Activated CD4-positive, alpha-beta T cell treated with anti-CD3 and anti-CD28 coated beads for 4 hours (primary cell): ENCODE data around the gene PAQR5.
"Not testable (repeated sequence)": the region's sequence is repeated elsewhere in the genome, so short reads cannot be mapped to it uniquely, and the experiment has no call there.

Experiments used
- DNase-seq, 2 donors: peaks; one replicate each; pipeline ENCODE4 v3.0.0-alpha.2; 2020

Gene PAQR5

GRCh38 chr15:69358850-69359249, 60.1 kb downstream of the PAQR5 start:
- DNase-seq = no peak

DNA sequence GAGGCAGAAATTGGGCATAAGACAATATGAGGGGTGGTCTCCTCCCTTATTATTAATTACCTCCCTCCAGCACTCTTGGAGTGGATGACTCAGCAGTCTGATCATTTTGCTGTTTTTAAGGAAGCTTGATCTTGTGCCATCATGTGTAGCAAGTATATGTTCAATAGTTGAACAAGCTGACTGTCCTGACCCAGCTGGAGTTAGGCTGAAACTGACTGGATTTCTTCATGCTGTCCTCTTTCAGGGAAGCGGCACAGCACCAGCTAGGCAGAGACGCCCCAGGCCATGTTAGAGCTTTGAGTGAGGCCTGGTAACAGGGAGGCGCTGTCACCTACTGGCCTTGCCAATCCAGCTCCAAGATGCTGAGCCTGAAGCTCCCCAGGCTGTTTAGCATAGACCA, 61.0 kb downstream of the PAQR5 start:
- DNase-seq = no peak

DNA sequence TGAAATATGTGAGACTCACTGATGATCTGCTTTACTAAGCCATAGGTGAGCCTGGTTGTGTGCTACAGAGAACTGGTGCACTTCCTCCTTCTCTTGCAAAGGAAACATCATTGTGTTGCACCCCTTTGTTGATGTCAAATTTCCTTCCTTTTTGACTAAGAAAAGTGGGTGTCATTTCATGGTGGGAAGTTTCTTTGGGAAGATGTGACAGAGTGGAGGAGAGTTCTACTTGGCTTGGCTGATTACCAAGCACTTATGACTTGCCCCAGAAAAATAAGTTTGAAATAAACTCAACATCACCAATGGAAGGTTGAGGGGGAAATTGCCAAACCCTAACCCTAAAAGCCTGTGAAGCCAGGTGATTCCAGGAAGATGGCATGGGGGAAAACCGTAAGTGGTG, 61.9 kb downstream of the PAQR5 start:
- no peak for DNase-seq

DNA sequence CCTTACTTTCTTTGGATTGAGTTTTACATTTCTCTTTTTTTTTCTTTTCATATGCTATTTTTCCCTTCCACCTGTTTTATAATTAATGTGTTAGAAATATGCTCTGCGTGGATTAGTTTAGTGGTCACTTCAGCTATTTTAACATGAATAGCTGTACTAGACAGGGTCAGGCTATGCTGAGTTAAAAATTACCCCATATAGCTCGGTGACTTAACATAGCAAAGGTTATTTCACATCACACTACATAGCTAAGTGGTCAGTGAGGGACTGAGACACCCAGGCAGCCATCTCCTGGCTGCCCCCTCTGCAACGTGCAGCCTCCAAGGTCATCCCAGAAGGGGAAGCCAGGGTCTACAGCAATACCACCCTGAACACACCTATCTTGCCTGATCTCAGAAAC, 68.5 kb downstream of the PAQR5 start:
- no peak for DNase-seq

DNA sequence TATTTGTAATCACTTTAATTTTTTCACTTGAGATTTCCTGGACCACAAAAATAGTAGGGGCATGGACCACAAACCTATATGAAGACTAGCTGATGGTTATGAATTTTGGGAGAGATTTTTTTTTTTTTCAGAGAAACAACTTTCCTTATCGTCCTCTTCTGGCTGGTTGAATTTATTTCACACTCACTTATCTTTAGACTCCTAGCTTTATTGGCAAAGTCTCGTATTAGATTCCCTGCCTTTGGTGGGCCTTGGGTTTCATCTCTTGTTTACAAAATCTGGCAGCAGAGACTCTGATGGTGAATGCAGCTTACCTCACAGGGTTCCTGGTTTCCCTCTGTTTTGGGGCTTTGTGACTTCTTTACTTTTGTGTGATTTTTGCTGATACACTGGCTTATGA, 70.9 kb downstream of the PAQR5 start:
- no peak for DNase-seq

DNA sequence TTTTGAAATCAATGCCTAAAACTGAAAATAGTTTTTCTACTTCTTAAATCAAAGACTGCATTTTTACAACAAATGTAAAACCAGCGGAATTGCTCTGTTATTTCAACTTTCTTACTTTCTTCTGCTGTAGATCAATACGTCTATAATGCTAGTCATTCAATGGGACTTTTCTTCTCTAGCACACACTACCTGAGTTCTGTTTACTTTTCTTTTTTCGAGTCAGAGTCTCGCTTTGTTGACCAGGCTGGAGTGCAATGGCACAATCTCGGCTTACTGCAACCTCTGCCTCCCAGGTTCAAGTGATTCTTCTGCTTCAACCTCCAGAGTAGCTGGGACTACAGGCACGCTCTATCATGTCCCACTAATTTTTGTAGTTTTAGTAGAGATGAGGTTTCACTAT, 74.7 kb downstream of the PAQR5 start:
- DNase-seq = no peak

GRCh38 chr15:69375151-69375790, 76.6 kb downstream of the PAQR5 start:
- DNase-seq = no peak

DNA sequence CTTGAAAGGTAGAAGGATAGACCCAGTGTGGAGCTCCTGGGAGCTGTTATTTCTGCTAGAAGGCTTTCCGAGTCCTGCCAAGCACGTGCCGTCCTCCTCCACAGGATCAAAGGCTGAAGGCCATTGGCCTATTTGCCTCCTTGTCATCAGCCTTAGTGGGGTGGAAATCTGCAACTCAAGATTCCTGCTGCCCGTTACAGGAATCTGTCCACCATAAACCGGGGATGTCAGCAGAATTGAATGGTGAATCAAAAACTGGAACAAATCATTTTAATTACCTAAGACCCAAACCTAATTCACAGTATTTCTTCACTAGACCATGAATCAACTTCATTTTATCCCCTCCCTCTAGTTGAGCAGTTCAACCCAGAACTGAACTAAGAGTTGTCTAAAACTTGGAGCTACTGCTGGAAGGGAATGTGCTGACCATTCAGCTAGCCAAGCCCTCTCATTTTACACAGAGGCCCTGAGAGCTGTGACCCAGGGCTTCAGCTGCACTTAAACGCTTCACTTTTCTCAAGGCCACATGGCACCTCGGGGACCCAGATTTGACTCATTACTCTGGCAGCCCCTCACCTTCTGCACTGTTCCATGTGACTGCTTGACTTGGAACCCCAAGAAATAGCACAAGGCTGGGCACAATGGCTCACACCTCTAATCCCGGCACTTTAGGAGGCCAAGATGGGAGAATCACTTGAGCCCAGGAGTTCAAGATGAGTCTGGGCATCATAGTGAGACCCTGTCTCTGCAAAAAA, 78.7 kb downstream of the PAQR5 start:
- no peak for DNase-seq

DNA sequence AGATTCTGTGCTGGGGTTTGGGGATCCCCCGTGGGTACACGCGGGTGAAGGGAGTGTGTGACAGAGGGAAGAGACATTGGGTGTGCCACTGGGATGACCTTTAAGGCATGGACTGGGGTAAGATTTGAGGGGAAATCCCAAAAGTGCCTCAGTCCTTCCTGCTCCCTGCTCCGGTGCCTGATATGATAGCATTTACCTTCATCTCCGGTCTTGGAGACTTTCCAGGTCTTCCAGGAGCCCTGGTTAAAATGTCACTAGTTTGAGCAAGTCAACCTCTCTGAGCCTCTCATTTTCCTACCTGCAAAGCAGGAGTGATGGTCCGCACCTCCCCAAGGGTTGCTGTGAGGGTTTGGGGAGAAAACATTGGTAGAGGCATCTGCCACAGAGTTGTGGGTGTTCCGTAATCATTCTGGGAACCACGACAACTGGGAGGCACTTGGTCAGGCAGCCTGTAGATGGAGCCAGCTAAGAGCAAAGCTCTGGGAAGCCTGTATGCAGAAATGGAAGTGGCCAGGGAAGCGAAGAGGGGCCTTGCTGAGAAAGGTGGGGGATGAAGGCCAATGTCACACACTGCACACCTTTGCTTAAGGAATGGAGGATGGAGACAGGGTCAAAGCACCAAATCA, 81.5 kb downstream of the PAQR5 start:
- no peak for DNase-seq

DNA sequence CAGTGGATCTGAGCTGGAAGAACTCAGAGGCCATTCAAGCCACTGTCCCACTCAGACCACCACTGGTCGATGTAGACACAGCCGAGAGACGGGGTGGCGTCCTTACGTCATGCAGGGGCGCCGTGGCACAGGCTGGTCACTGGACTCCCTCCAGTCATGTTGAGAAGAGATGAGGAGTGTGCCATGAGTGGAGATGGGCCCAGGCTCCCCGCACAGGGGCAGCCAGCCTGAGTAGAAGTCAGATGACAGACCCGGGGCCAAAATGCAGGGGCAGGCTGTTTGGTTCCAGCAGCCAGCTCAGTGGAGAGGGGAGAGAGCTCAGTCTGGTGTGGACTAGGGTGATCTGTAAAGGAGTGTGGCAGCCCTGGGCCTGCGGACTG, 82.0 kb downstream of the PAQR5 start:
- DNase-seq = no peak

GRCh38 chr15:69382176-69382575, 83.5 kb downstream of the PAQR5 start:
- DNase-seq = not testable (repeated sequence)

- not testable (repeated sequence) for DNase-seq
Measured at GRCh38 chr15:69384066-69384465, 85.4 kb downstream of the PAQR5 start.

- no peak for DNase-seq
Measured at GRCh38 chr15:69384626-69385598, 86.2 kb downstream of the PAQR5 start.

- DNase-seq = no peak
Measured at GRCh38 chr15:69385831-69386230, 87.1 kb downstream of the PAQR5 start.

- DNase-seq = no peak
Measured at GRCh38 chr15:69386284-69386683, 87.6 kb downstream of the PAQR5 start.

- no peak for DNase-seq
Measured at GRCh38 chr15:69388260-69388705, 89.6 kb downstream of the PAQR5 start.

GRCh38 chr15:69389426-69389825, 90.7 kb downstream of the PAQR5 start:
- DNase-seq = no peak

GRCh38 chr15:69390575-69390974, 91.9 kb downstream of the PAQR5 start:
- no peak for DNase-seq

DNA sequence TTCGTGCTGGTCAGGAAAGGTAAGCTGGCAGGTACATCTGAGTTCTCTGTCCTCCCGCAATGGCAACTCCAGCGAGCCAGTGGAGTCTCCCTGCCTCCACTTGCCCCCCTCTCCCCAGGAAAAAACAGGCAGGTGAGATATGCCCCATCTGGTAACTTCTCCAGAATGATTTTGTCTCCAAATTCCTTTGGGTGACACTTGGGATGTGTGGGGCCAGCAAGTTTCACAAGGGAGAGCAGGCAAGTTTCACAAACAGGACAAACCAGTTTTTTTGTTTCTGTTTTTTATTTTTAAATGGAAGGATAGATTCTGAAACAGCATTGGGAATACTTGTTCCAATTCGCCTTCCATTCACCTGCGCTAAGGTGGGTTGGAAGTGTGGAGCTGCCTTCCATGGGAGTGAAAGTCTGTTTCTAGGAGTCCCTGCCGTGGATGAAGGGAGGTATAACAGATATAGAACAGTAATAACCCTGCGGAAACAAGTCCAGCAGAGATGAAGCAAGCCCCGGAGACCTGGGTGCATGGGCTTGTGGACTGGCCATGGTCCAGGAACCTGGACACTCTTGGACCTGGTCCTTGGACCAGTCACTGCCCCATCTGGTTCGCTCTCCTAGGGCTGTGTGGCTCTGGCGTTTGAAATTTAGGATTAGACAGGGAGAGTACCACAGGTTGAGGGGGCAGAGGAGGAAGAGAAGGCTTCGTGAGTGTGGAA, 92.5 kb downstream of the PAQR5 start:
- DNase-seq = no peak

DNA sequence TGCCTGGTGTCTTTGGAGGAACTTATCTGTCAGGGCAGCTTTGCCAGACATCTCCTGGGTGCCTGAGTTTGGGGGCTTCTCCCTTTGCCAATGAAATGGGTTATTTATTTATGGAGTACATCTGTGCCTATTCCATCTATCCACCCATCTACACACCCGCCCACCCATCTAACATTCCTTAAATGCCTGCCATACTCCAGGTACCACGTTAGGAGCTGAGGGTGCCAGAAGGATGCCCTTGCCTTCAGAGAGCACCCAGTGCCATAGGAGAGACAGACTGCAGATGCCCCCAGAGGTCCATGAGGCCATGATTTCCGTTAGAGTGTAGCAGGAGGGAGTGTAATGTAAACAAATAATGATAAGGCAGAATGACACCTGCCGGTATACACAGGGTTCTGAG, 93.6 kb downstream of the PAQR5 start:
- DNase-seq = no peak

- no peak for DNase-seq
Measured at GRCh38 chr15:69393831-69394491, 95.2 kb downstream of the PAQR5 start.
